GM13977 (cell line): ENCODE measurements around the gene RGS7.

Experiments
- DNase-seq: peaks from one replicate; pipeline ENCODE4 v3.0.0; 2012; ENCODE audit warnings: low spot score
- in situ Hi-C: fragments of 300-500 bp; cut with MboI; formaldehyde crosslinking; loops from one replicate; pipeline ENCODE4 v1.12.0; 2022; ENCODE audit warnings: low sequenced_read_pairs, low pct_unique_long_range_greater_than_20kb, mixed read lengths, inconsistent platforms; ENCODE audit not compliant: unreplicated experiment
- TF ChIP-seq, protein P1 (sequence below): IDR thresholded peaks from 2 replicates; pipeline ENCODE4 v1.5.1; 2012; ENCODE audit warnings: mild to moderate bottlenecking, control low read depth; ENCODE audit not compliant: insufficient read depth; ENCODE audit errors: extremely low read depth, missing control alignments

The RGS7 gene

GRCh38 chr1:241130881-241131280 is 226.1 kb downstream of the RGS7 start:
- TF ChIP-seq, protein P1, sequence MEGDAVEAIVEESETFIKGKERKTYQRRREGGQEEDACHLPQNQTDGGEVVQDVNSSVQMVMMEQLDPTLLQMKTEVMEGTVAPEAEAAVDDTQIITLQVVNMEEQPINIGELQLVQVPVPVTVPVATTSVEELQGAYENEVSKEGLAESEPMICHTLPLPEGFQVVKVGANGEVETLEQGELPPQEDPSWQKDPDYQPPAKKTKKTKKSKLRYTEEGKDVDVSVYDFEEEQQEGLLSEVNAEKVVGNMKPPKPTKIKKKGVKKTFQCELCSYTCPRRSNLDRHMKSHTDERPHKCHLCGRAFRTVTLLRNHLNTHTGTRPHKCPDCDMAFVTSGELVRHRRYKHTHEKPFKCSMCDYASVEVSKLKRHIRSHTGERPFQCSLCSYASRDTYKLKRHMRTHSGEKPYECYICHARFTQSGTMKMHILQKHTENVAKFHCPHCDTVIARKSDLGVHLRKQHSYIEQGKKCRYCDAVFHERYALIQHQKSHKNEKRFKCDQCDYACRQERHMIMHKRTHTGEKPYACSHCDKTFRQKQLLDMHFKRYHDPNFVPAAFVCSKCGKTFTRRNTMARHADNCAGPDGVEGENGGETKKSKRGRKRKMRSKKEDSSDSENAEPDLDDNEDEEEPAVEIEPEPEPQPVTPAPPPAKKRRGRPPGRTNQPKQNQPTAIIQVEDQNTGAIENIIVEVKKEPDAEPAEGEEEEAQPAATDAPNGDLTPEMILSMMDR: no peak
- no peak for DNase-seq
- in situ Hi-C loops: no loop called here

DNA sequence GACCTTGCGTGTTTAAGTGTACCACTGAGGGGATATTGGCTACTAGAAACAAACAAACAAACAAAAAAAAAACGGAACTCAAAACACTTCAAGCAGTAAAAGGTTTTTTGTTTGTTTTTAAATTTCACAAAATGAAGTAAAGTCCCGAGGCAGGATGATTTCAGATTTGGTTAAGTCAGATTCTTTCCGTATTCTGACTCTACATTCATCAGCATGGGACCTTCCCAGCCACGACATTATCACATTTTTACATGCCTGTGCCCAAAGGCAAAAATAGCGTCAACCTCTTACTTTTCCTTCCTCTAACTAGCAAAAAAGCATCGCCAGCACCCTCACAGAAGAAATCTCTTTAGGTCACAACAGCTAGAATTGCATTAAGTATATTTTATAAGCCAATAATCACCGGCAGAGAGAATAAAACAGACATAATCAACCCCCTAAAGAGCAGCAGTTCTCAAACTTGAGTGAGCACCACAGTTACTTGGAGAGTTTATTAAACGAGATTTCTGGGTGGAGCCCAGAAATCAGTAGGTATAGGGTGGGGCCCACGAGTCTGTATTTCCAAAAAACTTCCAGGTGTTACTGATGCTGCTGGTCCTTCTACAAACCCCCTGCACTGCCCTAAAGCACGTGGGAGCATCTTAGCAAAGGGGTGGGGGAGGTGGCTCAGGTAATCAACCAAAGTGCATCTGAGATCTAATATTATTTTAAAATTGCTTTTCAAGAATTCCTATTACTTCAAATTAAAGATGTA is 227.6 kb downstream of the RGS7 start:
- in situ Hi-C loops: no loop called here
- TF ChIP-seq, protein P1: no peak
- DNase-seq: no peak

DNA sequence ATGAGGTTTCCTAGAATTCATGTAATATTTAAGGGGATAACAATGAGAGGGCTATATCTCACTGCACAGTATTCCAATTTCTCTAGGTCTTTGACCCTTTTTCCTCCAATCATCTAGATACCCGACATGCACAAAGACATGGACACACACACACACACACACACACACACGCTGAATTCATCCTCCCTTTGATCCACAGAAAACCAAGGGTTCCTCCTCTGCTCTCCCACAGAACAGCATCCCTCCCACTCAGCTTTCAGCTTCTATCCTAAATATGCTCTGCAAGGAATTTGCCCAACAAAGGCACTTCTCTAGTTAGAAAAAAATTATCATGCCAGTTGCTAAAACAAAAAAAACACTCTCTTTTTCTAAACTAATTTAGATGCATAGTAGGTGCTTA is 231.7 kb downstream of the RGS7 start:
- TF ChIP-seq, protein P1: no peak
- in situ Hi-C loops: no loop called here
- DNase-seq: no peak

- no peak for DNase-seq
- in situ Hi-C loops: no loop called here
These were observed 239.0 kb downstream of the RGS7 start for GRCh38 chr1:241118049-241118448.

DNA sequence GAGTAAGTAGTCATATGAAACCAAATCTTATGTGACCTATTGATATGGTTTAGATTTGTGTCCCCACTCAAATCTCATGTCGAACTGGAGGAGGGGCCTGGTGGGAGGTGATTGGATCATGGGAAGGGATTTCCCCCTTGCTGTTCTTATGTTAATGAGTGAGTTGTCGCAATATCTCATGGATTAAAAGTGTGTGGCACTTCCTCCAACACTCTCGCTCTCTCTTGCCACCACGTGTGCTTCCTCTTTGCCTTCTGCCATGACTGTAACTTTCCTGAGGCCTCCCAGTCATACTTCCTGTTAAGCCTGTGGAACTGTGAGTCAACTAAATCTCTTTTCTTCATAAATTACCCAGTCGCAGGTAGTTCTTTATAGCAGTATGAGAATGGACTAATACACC is 241.2 kb downstream of the RGS7 start:
- DNase-seq: no peak
- TF ChIP-seq, protein P1: no peak
- in situ Hi-C loops: no loop called here

More at GRCh38 chr1:241118049-241118448, 239.0 kb downstream of the RGS7 start:
- TF ChIP-seq, protein P1: no peak

GRCh38 chr1:241114699-241115233 is 242.2 kb downstream of the RGS7 start:
- in situ Hi-C loops: no loop called here
- DNase-seq: no peak
- TF ChIP-seq, protein P1: no peak
